NCI-H446 (cell line): ENCODE results near the gene LATS2.
A peak's percentile ranks its signal among the peaks of the same experiment; 100 is the strongest.

ENCODE experiments used
- DNase-seq, 2 experiments: peaks; one replicate each; lab custom pipeline; 2025; lab: John Stamatoyannopoulos, UW

Gene LATS2

DNA sequence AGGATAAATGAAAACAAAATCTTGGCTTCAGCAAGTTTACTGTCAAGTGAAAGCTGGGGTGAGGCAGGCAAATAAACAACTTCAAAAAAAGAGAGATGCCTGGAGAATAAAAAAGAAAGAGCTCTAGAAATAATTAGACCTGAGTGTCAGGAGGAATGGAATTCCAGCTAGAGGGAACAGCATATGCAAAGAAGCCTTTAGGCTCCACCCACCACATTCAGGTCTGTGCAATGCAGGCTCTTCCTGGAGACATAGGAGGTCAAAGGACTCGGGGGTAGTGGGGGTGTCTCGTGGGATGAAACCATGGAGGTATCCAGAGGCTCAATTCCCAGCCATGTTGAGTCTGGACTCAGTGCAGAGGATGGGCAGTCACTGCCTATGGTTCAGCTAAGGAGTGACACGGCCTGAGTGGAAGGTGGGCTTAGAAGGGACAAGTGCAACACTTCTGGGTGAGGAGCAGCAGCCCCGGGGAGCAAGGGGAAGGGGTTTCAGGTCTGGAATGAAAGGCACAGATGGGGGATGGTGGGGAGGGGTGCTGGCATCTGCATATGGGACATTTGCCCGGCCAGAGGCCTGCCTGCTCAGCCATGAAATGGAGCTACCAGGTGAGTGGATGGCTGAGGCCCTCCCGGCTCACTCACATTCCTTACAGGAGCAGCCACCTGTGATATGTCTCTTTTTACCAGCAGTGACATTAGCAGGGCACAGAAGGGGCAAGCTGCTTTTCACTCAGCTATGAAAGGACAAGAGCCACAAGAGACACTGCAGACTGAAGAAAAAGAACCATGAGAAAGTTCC, 12.3 kb downstream of the LATS2 start:
- no peak for DNase-seq

DNA sequence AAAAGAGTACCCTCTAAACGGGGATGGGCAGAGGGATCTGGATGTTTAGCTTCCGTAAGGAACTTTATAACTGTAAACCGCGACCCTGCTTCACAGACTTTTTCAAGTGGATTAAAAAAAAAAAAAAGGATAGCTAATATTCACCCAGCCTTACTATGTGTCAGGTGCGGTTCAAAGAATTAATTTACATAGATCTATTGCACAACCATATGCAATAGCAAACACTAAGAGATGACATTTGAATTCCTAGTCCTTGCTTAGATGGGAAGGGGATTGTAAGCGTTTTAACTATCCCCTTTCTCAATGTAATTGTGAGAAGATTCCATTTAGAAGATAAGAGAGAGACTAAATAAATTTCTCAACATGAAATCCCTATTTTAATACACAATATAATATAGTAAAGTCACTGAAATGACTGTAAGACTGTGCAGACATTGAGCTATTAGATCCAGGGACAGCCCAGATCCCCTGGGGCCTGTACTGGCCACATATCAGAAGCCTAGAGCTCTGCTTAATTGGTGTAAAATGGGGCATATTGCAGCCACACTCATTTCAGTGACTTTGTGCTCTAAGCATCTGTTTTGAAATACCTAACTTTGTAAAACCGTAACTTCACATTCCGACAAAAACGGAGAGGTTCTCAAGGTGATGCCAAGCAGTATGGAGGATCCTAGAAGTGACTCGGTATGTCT, 13.6 kb downstream of the LATS2 start:
- DNase-seq: peak; percentile 28 to 65

DNA sequence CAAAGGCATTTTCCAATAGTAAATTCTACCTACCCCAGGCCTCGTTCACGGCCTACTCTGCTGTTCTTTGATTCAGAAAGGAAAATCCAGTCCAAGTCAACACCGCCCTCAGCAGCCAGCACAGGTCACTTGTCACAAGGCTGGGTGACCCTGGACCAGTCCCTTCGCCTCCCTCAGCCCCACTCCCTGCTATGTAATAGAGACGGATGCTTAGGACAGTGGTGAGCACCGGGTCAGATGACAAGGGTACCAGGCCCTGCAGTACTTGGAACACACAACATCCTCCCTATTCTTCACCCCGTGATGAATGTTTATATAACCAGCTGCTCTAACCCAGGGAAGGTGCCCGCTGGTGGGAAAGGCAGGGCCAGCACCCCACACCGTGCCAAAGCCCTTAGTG, 14.3 kb downstream of the LATS2 start:
- DNase-seq: no peak

DNA sequence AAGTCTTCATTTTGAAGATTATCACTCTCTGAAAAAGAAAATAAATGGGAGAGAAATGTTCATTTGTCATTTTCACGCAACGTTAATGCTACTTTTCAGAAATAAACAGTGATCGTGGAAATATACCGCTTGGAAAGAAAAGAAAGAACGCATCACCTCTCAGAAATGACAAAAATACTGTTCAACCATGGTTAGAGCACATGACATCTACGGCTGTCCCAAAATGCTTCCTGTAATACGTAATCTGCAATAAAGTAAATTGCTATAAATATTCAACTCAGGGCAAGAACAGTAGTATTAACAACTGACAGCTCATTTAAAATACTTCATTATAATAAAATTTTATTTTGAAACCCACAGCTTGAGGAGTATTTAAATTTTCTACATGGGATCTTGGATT, 15.2 kb downstream of the LATS2 start:
- no peak for DNase-seq

DNA sequence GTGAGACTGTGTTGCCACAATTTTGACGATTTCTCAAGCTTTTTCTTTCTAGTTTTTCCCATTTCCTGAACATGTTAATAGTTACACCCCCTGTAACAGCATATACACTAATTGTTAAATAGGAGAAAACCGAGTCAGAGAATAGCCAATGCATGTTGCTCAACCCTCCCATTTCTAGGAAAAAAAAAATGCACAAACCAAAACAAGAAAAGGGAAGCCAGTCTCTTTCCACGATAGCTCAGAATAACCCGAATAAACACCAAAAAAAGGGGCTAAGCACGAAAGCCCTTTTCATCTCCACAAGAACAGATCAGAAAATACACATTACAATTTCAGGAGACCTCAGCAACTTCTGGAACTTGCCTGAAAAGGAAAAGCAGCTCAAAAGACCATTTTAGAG, 16.3 kb downstream of the LATS2 start:
- DNase-seq: no peak

DNA sequence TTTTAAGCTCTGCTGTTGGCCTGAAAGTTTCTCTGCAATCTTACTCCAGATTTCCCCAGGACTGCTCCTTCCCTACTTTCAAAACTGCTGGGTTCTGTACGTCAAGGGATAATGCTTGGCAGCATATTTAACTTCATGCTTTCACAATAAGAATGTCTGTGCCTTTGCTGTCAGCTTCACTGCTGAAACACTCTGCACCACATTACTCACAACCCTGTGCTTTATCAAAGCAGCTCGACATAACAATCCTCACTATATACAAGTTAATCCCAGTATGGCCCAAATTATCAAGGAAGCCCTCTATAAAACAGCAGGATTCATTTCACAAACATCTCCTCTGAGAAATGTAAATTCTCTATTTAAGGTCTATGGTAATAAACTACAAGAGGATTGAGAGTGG, 17.5 kb downstream of the LATS2 start:
- no peak for DNase-seq

DNA sequence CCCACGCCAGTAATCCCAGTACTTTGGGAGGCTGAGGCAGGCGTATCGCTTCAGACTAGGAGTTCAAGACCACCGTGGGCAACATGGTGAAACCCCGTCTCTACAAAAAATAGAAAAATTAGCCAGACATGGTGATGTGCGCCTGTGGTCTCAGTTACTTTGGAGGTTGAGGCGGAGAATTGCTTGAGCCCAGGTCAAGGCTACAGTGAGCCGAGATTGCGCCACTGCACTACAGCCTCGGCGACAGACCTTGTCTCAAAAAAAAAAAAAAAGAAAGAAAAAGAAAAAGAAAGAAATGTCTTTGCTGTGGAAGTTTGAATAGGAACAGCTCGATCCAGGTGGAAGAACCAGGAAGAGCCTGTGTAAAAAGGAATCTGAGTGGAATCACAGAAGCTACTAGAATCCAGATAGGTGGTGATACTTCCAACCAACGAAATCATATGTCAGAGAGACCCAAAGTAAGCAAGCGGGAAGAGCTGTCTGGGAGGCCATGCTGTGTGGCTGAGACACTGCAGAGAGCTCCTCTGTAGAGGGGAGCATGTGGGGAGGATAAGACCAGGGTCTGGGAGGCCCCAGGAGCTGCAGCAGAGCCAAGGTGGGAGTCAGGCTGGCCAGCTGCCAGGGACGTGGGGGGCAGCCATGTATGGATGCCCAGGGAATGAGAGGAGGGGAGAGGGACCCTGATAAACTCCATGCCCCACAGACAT, 21.1 kb downstream of the LATS2 start:
- DNase-seq: no peak

DNA sequence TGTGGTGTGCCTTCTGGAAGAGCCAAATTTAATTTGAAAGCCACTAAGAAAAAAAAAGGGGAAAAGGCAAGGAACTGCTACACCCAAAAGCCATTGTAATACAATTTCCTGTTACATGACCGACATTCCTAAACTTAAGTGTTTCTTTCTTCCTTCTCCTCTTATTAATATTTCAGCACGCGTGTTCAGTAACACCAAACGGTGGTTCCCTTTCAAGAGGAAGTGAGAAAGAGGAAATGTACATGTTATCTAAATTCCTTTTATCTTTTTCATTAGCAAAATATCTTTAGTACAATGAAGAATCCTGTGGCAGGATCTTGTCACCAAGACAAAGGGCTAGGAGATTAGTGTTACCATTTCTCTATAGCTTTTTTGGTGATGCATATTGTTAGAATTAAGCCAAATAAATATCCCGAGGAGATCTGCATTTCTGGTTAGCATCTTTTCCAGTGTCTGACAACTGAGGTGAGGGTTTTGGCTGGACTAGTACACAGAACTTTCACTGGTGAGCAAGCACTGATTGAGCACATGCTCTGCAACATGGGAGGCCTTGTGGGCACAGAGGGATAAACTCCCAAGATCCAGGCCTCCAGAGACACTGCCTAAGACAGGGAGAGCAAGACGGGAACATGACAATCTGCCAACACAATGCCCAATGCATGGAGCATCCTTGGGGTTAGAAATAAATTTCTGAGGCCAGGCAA, 22.1 kb downstream of the LATS2 start:
- no peak for DNase-seq

DNA sequence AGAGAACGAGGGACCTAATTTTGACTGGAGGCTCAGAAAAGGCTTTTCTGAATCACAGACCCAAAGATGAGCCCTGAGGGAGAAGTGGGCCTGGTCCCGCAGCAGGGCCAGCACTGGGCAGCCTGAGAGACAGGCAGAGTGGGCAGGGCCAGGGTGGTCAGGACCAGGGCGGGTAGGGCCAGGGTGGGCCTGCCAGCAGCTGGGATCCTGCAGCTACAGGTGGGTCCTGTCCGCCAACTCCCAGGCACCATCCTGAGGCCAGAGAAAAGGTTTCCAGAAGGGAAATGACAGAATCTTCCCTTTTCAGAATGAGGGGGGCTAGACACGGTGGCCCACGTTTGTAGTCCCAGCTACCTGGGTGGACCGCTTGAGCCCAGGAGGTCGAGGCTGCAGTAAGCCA, 23.7 kb downstream of the LATS2 start:
- no peak for DNase-seq

DNA sequence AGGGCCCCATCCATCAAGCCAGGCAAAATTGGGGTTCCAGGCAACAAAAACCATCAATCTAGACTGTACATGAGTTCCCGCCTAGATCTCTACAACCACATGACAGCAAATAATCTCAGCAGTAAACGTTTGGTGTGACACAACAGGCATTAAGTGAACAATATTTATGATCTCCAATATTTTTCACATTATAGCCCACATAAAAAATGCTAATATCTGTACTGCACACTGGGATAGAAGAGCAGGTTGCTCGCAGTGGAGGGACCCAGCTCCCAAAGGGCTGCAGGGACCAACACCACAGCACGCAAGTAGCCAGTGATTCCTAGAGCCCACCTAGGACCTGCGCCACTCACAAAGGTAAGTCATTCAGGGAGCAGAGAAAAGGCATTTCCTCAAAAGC, 25.9 kb downstream of the LATS2 start:
- no peak for DNase-seq

DNA sequence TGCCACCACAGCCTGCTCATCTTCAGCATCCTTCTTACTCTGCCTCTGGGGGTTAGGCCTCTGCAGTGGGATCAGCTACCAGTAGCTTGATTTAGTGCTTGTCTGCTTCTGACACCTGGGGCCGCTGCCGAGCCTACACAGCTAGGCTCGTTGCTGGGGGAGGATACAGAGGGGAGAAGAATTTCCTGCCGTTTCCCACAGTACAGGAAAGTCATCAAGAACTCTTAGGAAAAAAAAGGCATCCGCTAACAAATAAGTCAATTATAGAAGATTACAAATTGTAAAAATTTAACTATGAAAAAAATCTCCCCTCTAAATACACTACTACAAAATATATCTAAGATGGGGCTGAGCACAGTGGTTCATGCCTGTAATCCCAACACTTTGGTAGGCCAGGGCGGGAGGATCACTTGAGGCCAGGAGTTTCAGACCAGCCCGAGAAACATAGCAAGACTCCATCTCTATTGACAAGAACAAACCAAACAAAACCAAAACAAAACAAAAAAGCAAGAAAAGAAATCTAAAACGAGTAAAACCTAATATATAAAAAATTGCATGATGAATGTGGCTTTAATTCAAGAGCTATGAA, 26.7 kb downstream of the LATS2 start:
- DNase-seq: no peak

DNA sequence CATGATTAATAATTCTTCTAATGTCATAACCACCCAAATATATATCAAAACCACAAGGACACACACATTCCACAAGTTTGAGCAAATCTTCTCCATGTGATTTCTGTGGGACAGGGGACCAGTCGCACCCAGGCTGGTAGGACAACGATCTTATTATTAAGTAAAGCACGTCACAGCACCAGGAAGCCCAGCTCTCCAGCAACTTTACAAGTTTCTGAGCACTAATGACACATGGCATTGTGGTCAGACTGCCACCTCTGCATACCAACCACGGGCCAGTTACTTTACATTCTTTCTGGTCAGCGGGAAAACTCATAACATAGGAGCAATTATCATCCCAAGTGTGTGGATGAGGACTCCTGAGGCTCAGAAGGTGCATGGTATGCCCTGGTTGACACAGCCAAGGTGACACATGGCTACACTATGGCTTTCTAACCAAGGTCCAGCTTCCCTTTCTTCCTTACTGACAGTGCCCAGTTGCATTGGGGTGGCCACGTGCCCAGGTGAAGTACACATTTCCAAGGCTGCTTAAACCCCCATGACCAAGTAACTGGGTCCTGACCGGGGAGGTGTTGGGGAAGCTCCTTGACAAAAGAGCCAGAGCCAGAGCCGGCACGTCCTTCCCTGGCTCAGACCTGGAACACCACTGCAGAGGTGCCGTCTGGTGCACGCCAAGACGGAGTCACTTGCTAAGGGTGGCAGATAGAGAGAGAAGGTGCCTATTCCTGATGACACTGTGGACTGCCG, 27.4 kb downstream of the LATS2 start:
- no peak for DNase-seq

DNA sequence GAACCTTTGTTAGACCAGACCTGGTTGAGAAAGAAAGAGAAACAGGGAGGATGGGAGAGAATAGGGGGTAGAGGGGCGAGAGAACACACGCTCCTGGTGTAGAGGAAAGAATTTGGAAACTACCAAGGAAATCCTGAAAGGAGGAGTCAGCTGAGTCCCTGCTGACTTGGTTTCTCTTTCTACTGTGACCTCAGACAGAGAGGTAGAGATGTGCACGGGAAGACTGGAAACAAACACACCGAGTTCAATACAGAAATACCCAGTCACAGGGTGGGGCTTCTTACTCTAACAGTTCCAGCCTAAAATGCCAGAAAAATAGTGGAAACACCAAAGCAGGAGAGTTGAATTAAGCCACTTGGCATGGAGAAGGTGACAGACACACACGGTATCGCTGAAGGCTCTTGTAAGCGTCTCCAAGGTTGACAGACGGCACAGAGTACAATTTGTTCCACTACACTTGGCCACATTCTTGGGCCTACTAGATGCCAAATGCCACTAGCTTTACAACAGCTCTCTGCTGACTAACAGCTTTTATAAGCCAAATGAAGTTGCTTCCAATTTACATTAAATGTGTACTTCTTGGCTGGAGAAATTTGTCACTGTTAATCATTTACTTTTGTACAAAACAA, 28.1 kb downstream of the LATS2 start:
- DNase-seq: peak; percentile 89 to 90

DNA sequence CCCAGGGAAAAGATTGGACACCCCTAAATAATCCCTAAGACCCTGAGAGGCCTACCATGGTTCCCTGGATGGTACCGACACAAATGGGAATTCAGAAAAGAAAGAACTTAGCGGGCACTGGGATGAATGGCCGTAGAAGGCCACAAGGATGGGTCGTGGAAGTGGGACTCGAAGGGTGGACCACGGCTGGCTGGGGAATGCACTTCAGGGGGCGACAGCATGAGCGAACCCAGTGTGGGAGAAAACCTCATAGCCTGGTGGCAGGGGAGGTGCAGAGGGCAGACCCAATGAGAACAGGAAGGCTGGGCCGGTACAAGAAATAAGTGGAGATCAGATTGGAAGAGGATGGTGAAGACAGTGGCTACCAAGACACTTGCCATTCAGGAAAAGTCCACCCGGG, 28.7 kb downstream of the LATS2 start:
- DNase-seq: no peak

DNA sequence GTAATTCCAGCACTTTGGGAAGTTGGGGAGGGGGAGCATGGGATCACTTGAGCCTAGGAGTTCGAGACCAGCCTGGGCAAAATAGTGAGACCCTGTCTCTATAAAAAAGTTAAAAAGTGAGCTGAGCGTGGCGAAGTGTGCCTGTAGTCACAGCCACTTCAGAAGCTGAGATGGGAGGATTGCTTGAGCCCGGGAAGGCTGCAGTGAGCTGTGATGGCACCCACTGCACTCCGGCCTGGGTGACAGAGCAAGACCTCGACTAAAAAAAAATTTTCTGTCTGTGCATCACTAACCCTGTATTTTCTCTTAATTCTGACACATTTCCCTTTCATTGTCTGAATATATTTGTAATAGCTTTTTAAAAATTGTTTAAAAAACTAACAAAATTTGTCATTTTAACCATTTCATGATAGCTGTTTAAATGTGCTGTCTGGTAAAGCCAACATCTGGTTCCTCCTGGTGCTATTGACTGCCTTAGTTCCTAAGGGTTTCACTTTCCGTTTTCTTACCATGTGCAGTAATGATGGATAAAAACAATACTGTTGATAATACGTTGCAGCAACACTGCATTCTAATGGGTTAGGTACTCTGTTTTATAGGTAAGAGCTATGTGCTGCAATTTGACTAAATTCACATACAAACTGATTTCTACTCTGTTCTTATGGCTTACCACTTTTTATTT, 29.7 kb downstream of the LATS2 start:
- no peak for DNase-seq

DNA sequence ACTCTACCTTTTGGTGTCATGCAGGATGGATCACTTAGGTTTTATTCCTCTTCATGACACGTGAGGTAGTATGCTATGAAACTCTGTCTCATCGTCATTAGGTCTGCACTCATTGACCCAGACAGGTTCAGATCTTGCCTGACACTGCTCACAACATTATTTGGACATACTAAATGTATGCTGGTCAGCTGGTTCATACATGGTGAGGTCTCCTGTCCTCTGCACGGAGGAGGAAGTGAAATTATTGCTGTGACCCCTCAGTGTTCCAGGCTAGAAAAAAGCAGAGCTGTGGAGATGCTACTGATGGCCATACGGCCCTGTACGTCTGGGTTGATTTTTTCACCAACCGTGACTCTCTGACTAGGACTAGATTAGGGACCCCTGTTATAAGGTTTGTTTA, 35.8 kb downstream of the LATS2 start:
- no peak for DNase-seq

DNA sequence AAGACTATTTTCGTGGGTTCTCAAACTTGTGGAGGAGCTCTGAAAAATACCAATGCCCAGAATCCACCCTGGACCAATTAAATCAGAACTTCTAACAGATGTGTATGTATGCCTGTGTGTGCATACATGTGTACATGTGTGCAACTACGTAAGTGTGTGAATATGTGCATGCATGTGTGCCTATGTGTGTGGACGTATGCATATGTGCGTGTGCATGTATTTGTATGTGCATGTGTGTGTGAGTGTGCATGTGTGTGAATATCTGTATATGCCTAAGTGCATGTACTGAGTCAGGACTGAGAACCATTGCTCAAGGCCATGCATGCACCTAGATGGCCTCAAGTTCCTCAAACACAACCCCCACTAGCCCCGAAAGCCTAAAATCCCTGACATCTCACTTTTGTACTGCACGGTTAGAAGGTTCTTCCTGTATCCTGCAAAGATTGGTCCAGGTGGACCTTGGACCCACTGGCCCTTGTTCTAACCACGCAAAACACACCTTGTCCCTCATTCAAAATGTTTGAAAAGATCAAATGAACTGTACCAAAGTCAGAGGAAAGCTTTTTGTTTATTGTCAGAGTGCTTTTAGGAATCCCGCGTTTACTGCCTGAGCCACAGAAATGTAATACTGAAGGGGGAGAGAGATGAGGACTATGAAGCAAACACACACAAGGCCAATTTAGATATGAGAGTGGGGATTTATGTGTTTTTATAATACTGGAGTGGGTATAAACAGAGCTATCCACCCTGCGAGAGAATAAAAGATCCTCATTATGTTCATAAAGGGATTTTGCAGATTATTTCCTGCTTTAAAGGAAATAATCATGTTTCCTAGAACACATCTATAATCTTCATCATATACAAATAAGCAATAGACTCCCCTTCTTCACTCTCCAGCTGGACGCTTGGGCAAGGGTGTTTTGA, 39.1 kb downstream of the LATS2 start:
- no peak for DNase-seq

DNA sequence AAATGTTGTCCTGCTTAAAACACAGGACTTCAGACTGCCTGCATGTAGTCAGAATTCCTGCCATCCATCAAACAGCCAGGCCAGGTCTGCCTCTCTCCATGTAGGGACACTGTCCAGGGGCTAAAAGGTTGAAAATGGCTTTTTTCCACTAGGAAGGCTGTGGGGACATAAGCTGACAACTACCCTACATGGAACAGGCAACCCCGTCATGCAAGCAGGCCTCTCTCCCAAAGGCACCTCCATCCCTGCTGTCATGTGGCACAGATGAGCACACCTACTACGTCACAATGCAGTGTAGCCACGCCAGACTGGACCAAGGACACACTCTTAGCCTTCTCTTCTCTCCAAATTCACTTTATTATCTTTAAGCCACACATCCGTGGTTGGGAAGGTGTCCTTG, 40.8 kb downstream of the LATS2 start:
- no peak for DNase-seq

DNA sequence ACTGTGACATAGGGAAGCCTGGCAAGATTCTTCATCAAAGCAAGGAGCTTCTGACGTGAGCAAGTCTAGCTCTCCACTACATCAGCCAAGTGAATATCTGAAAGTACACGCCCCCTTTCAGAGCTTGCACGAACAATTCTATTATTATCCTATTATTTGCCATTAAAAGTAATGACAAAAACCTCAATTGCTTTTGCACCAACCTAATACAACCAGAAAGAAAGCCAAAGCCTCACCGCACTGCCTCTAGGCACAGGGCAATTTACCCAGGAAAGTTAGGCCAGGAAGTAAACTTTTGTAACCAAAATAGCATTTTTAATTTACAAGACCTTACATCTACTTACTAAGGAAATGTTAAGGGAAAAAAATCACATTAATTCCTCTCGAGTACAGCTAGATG, 41.2 kb downstream of the LATS2 start:
- no peak for DNase-seq
